Suprapubic skin (tissue), 4 donors: ENCODE data around the gene PAK2.

Experiments
- CTCF ChIP-seq, 2 donors: fragments of 200-600 bp in 1 of 2; fragments of 450-650 bp in 1 of 2; sonication (generic) in 1 of 2; IDR thresholded peaks; one replicate each; pipeline ENCODE4 v1.5.1; 2016 to 2019; ENCODE audit warnings: antibody characterized with exemption in 2 of 2, mild to moderate bottlenecking in 1 of 2, moderate library complexity in 1 of 2
- EP300 ChIP-seq: sonication (generic); formaldehyde crosslinking; IDR thresholded peaks from one replicate; pipeline ENCODE4 v1.6.1; 2017; ENCODE audit warnings: antibody characterized with exemption
- POLR2A ChIP-seq, 2 donors: fragments of 450-650 bp; IDR thresholded peaks; one replicate each; pipeline ENCODE4 v1.6.1; 2017; ENCODE audit warnings: antibody characterized with exemption in 2 of 2, mild to moderate bottlenecking in 2 of 2, moderate library complexity in 2 of 2
- POLR2AphosphoS5 ChIP-seq, 3 donors: sonication (generic); formaldehyde crosslinking; IDR thresholded peaks; one replicate each; pipeline ENCODE4 v1.6.1; 2017; ENCODE audit warnings: antibody characterized with exemption in 3 of 3

GRCh38 chr3:196772102-196772501 is 32.4 kb downstream of the PAK2 start:
- TF ChIP-seq CTCF (IDR thresholded peaks at IDR 0.05) (no peak), POLR2A (IDR thresholded peaks at IDR 0.05) (no peak), POLR2AphosphoS5 (IDR thresholded peaks at IDR 0.05) (no peak), EP300 (no peak)
